Measurements from ENCODE around the gene PCDHGA6.

DNA sequence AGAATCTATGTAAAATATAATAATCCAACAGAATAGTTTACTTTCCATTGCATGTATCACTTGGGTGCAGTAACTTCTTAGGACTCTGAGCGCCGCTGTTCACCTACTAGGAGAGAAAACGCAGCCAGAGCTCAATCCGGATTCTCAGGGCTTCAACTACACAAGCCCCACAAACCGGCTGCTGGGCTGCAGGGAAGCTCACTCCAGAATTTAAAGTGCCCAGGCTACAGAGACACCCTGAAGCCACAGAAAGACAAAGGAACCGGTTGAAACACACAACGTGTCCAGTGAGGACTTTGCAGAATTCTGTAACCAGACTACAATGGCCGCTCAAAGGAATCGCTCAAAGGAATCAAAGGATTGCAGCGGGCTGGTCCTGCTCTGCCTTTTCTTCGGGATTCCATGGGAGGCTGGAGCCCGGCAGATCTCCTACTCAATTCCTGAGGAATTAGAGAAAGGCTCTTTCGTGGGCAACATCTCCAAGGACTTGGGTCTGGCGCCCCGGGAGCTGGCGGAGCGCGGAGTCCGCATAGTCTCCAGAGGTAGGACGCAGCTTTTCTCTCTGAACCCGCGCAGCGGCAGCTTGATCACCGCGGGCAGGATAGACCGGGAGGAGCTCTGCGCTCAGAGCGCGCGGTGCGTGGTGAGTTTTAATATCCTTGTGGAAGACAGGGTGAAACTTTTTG lies 39.3 kb downstream of the PCDHGA6 start, which contains the start of gene PCDHGA10:
- TF ChIP-seq POLR2AphosphoS5 (IDR thresholded peaks at IDR 0.05; ENCODE audit: low read depth, low read length) (no peak), POLR2A (IDR thresholded peaks at IDR 0.05; ENCODE audit: low read depth, low read length) (no peak), SPI1 (IDR thresholded peaks at IDR 0.05; ENCODE audit: low read depth, low read length) (no peak), TAF1 (IDR thresholded peaks at IDR 0.05; ENCODE audit: low read depth, low read length) (no peak), POU2F2 (IDR thresholded peaks at IDR 0.05; ENCODE audit: low read depth, low read length) (no peak), PAX5 (IDR thresholded peaks at IDR 0.05; ENCODE audit: insufficient read depth, low read length, severe bottlenecking) (no peak)

All from GM12891 (cell line).